ENCODE data around the gene HABP4. TPM values are rescaled to one million over a fixed set of nuclear protein-coding genes. Genes with fewer than 3 reads are reported as not detected.

The HABP4 gene
- total RNA-seq, 3 donors from 2014 or later, result 2.5 to 14.1 (median 3.8) TPM

- Histone ChIP-seq H3K4me1 (ENCODE audit: low read depth) (no peaks in the 10 kb centered on the region), H3K36me3 (ENCODE audit: low read depth) (no peaks in the 10 kb centered on the region), H3K4me3 (no peak overlapping the region), H3K9me3 (no peaks in the 10 kb centered on the region)
- DNase-seq (no peak), ATAC-seq (no peak)
- no peak for TF ChIP-seq CTCF (IDR thresholded peaks at IDR 0.05)
- intact Hi-C loops (cut with DNase I, micrococcal nuclease), result no loop called here
Observed at GRCh38 chr9:96467784-96468183, 17.8 kb downstream of the HABP4 start.

GRCh38 chr9:96476013-96476412 is 26.0 kb downstream of the HABP4 start:
- Histone ChIP-seq H3K36me3 (ENCODE audit: low read depth) (no peaks in the 10 kb centered on the region), H3K9me3 (no peaks in the 10 kb centered on the region), H3K4me1 (ENCODE audit: low read depth) (no peaks in the 10 kb centered on the region), H3K4me3 (no peak overlapping the region)
- intact Hi-C loops (cut with DNase I, micrococcal nuclease), result no loop called here
- DNase-seq, result no peak
- ATAC-seq, result no peak
- TF ChIP-seq CTCF (IDR thresholded peaks at IDR 0.05), result no peak

- ATAC-seq (no peak), DNase-seq (no peak)
- intact Hi-C loops (cut with DNase I, micrococcal nuclease), result no loop called here
- TF ChIP-seq CTCF (IDR thresholded peaks at IDR 0.05), result no peak
- H3K4me1 ChIP-seq (ENCODE audit: low read depth), result no peaks in the 10 kb centered on the region
- H3K36me3 ChIP-seq (ENCODE audit: low read depth), result no peaks in the 10 kb centered on the region
- no peaks in the 10 kb centered on the region for H3K9me3 ChIP-seq
- H3K4me3 ChIP-seq, result no peak overlapping the region
Observed at GRCh38 chr9:96476591-96476990, 26.6 kb downstream of the HABP4 start.

GRCh38 chr9:96478829-96479371 is 28.9 kb downstream of the HABP4 start:
- intact Hi-C loops (cut with DNase I, micrococcal nuclease), result no loop called here
- TF ChIP-seq CTCF (IDR thresholded peaks at IDR 0.05), result no peak
- Histone ChIP-seq H3K9me3 (no peaks in the 10 kb centered on the region), H3K4me1 (ENCODE audit: low read depth) (no peaks in the 10 kb centered on the region), H3K36me3 (ENCODE audit: low read depth) (no peaks in the 10 kb centered on the region), H3K4me3 (no peak overlapping the region)
- no peak for DNase-seq
- no peak for ATAC-seq

GRCh38 chr9:96480736-96481135 is 30.8 kb downstream of the HABP4 start:
- no peaks in the 10 kb centered on the region for H3K4me1 ChIP-seq (ENCODE audit: low read depth)
- no peak overlapping the region for H3K4me3 ChIP-seq
- H3K9me3 ChIP-seq, result no peaks in the 10 kb centered on the region
- no peaks in the 10 kb centered on the region for H3K36me3 ChIP-seq (ENCODE audit: low read depth)
- intact Hi-C loops (cut with DNase I, micrococcal nuclease), result no loop called here
- no peak for DNase-seq
- TF ChIP-seq CTCF (IDR thresholded peaks at IDR 0.05), result no peak
- ATAC-seq, result no peak

GRCh38 chr9:96482476-96482875 is 32.5 kb downstream of the HABP4 start:
- Histone ChIP-seq H3K4me3 (no peak overlapping the region), H3K36me3 (ENCODE audit: low read depth) (no peaks in the 10 kb centered on the region), H3K4me1 (ENCODE audit: low read depth) (no peaks in the 10 kb centered on the region), H3K9me3 (no peaks in the 10 kb centered on the region)
- ATAC-seq, result no peak
- TF ChIP-seq CTCF (IDR thresholded peaks at IDR 0.05), result no peak
- intact Hi-C loops (cut with DNase I, micrococcal nuclease), result no loop called here
- no peak for DNase-seq

Measured in mucosa of descending colon (tissue), 3 donors.